ENCODE measurements around the gene SRL. TPM values are rescaled to one million over a fixed set of nuclear protein-coding genes. Genes with fewer than 3 reads are reported as not detected.

Gene SRL
- total and polyA plus RNA-seq, 2 of the 8 experiments (the other 6 are each of a cell fraction or from before 2014, with no cell fraction given): 0.05 TPM; not detected in 1

DNA sequence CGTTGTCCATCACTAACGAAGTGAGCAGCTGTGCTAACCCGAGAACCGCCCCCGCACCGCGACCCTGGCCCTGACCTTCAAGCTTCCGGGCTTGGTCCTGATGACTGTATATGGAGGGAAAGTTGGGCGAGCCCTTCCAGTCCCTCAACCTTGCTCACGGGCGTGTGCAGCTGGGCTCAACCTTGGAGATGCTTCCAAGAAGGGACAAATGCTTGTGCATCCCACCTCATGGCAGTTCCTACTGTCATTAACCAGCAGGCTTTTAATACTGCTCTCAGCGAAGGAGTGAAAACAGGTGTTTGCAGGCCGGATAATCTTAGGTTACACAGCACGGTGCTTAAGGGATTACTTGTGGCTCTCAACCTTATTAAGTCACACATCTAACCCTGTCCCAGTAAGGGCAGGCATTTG, 33.5 kb downstream of the SRL start (continued):
- TF ChIP-seq, protein P1, sequence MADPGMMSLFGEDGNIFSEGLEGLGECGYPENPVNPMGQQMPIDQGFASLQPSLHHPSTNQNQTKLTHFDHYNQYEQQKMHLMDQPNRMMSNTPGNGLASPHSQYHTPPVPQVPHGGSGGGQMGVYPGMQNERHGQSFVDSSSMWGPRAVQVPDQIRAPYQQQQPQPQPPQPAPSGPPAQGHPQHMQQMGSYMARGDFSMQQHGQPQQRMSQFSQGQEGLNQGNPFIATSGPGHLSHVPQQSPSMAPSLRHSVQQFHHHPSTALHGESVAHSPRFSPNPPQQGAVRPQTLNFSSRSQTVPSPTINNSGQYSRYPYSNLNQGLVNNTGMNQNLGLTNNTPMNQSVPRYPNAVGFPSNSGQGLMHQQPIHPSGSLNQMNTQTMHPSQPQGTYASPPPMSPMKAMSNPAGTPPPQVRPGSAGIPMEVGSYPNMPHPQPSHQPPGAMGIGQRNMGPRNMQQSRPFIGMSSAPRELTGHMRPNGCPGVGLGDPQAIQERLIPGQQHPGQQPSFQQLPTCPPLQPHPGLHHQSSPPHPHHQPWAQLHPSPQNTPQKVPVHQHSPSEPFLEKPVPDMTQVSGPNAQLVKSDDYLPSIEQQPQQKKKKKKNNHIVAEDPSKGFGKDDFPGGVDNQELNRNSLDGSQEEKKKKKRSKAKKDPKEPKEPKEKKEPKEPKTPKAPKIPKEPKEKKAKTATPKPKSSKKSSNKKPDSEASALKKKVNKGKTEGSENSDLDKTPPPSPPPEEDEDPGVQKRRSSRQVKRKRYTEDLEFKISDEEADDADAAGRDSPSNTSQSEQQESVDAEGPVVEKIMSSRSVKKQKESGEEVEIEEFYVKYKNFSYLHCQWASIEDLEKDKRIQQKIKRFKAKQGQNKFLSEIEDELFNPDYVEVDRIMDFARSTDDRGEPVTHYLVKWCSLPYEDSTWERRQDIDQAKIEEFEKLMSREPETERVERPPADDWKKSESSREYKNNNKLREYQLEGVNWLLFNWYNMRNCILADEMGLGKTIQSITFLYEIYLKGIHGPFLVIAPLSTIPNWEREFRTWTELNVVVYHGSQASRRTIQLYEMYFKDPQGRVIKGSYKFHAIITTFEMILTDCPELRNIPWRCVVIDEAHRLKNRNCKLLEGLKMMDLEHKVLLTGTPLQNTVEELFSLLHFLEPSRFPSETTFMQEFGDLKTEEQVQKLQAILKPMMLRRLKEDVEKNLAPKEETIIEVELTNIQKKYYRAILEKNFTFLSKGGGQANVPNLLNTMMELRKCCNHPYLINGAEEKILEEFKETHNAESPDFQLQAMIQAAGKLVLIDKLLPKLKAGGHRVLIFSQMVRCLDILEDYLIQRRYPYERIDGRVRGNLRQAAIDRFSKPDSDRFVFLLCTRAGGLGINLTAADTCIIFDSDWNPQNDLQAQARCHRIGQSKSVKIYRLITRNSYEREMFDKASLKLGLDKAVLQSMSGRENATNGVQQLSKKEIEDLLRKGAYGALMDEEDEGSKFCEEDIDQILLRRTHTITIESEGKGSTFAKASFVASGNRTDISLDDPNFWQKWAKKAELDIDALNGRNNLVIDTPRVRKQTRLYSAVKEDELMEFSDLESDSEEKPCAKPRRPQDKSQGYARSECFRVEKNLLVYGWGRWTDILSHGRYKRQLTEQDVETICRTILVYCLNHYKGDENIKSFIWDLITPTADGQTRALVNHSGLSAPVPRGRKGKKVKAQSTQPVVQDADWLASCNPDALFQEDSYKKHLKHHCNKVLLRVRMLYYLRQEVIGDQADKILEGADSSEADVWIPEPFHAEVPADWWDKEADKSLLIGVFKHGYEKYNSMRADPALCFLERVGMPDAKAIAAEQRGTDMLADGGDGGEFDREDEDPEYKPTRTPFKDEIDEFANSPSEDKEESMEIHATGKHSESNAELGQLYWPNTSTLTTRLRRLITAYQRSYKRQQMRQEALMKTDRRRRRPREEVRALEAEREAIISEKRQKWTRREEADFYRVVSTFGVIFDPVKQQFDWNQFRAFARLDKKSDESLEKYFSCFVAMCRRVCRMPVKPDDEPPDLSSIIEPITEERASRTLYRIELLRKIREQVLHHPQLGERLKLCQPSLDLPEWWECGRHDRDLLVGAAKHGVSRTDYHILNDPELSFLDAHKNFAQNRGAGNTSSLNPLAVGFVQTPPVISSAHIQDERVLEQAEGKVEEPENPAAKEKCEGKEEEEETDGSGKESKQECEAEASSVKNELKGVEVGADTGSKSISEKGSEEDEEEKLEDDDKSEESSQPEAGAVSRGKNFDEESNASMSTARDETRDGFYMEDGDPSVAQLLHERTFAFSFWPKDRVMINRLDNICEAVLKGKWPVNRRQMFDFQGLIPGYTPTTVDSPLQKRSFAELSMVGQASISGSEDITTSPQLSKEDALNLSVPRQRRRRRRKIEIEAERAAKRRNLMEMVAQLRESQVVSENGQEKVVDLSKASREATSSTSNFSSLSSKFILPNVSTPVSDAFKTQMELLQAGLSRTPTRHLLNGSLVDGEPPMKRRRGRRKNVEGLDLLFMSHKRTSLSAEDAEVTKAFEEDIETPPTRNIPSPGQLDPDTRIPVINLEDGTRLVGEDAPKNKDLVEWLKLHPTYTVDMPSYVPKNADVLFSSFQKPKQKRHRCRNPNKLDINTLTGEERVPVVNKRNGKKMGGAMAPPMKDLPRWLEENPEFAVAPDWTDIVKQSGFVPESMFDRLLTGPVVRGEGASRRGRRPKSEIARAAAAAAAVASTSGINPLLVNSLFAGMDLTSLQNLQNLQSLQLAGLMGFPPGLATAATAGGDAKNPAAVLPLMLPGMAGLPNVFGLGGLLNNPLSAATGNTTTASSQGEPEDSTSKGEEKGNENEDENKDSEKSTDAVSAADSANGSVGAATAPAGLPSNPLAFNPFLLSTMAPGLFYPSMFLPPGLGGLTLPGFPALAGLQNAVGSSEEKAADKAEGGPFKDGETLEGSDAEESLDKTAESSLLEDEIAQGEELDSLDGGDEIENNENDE (IDR thresholded peaks at IDR 0.05; ENCODE audit: insufficient replicate concordance, low read length): no peak
- TF ChIP-seq KDM4A (IDR thresholded peaks at IDR 0.05; ENCODE audit: low read depth, low read length, severe bottlenecking) (no peak), RXRA (IDR thresholded peaks at IDR 0.05; ENCODE audit: insufficient read depth, low read depth, low read length) (no peak), CHD2 (IDR thresholded peaks at IDR 0.05; ENCODE audit: low read length) (no peak), NANOG (IDR thresholded peaks at IDR 0.05; ENCODE audit: insufficient read depth, low read depth, low read length, poor library complexity, severe bottlenecking) (no peak)
- TF ChIP-seq, protein P2, sequence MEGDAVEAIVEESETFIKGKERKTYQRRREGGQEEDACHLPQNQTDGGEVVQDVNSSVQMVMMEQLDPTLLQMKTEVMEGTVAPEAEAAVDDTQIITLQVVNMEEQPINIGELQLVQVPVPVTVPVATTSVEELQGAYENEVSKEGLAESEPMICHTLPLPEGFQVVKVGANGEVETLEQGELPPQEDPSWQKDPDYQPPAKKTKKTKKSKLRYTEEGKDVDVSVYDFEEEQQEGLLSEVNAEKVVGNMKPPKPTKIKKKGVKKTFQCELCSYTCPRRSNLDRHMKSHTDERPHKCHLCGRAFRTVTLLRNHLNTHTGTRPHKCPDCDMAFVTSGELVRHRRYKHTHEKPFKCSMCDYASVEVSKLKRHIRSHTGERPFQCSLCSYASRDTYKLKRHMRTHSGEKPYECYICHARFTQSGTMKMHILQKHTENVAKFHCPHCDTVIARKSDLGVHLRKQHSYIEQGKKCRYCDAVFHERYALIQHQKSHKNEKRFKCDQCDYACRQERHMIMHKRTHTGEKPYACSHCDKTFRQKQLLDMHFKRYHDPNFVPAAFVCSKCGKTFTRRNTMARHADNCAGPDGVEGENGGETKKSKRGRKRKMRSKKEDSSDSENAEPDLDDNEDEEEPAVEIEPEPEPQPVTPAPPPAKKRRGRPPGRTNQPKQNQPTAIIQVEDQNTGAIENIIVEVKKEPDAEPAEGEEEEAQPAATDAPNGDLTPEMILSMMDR (IDR thresholded peaks at IDR 0.05; ENCODE audit: control extremely low read depth in 1 of 3, insufficient read depth in 1 of 3, low read depth in 1 of 3, low read length in 3 of 3): no peak

Measured in H1 (cell line).